ENCODE data around the gene C16orf89.
"Not testable (repeated sequence)": the region's sequence is repeated elsewhere in the genome, so short reads cannot be mapped to it uniquely, and the experiment has no call there.

C16orf89 gene

GRCh38 chr16:5059386-5060072, 6.2 kb downstream of the C16orf89 start:
- DNase-seq (ENCODE audit: low spot score), result no peak

DNA sequence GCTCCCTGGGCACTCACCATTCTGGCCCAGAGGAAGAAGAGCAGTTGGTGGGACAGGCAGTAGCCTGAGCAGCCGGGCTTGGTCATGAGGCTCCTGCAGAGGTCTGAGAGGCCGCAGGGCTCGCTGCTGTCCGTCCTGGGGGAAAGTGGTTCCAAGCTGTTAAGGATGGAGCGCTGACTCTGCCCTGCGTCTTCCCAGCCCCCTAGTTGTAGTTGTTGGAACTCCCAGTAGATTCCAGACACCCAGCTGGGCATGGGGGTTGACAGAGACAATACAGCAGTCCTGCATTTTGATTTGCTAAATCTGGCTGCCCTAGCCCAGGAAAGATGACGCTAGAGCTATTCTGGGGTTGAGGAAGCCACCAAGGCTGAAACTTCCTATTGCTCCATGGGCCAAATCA, 7.3 kb downstream of the C16orf89 start:
- no peak for DNase-seq (ENCODE audit: low spot score)

- peak; percentile 54 for DNase-seq (ENCODE audit: low spot score)
Observed at GRCh38 chr16:5056352-5056751, 9.4 kb downstream of the C16orf89 start.

DNA sequence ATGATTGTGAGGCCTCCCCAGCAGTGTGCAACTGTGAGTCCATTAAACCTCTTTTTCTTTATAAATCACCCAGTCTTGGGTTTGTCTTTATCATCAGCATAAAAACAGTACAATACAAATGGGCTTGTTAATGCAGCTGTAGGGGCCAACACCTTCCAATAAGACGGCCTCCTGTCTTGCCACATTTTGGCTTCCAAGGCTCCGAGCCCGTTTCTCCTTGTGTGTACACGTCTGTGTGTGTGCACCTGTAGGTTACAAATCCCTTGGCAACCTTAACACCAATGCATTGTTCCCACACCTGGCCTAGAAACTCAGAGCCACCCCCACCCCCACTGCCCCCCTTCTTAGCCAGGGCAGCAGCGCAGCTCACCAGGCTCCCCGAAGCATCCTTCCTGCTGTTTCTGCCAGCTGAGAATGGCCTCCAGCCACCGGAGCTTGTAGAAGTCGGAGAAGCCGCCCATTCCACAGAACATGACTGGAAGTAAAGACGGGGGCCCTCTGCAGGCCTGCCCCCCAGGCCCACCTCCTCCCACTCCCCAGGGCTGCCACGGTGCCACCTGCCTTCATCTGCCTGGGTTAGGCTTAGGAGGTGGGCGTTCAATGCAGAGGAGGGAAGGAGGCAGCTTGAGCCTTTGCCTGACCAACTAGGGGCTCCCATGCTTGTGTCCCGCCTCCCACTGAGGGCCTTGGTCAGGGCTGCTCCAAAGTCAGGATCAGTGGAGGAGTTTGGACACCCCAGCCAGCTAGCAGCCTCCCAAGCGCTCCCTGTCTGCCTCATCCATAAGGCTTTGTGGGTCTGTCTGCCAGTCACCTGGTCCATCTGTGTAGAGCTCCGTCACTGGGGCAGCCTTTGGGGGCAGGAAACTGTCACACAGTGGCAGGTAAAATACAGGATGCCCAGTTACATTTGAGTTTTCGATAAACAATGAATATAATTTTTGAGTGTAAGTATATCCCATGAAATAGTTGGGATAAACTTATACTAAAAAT, 10.6 kb downstream of the C16orf89 start:
- DNase-seq (ENCODE audit: low spot score), result no peak

- no peak for DNase-seq (ENCODE audit: low spot score)
Observed at GRCh38 chr16:5046914-5047313, 18.8 kb downstream of the C16orf89 start.

DNA sequence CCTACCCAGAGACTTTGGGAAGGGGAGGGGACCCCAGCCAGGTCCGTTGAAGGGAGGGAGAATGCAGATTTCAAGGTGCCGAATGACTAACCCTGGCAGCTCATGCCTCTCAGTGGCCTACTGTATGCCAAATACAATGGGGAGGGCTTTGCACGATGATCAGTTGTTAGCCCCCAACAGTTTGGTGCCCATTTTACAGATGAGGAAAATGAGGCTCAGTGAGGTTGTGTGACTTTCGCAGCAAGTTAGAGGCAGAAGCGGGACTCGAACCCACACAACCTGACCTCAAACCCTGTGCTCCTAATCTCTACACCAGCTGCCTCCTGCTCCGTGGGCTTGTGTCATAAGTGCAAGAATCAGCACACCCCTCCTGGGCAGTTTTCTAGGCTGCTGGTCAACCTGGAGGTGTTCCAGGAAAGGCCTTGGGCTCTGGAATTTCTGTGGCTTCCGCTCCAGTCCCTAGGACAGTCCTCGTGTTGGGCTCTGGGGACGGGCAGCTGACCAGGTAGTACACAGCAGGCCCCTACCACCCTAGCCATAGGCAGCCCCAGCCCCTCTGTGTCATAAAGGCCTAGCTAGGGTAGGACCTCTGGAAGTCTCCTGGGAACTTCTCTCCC, 20.1 kb downstream of the C16orf89 start:
- no peak for DNase-seq (ENCODE audit: low spot score)

- DNase-seq (ENCODE audit: low spot score), result not testable (repeated sequence)
Observed at GRCh38 chr16:5044581-5044980, 21.2 kb downstream of the C16orf89 start.

- no peak for DNase-seq (ENCODE audit: low spot score)
Observed at GRCh38 chr16:5044011-5044540, 21.7 kb downstream of the C16orf89 start.

- no peak for DNase-seq (ENCODE audit: low spot score)
Observed at GRCh38 chr16:5042574-5043171, 23.1 kb downstream of the C16orf89 start.

- DNase-seq (ENCODE audit: low spot score), result no peak
Observed at GRCh38 chr16:5041600-5042133, 24.1 kb downstream of the C16orf89 start.

DNA sequence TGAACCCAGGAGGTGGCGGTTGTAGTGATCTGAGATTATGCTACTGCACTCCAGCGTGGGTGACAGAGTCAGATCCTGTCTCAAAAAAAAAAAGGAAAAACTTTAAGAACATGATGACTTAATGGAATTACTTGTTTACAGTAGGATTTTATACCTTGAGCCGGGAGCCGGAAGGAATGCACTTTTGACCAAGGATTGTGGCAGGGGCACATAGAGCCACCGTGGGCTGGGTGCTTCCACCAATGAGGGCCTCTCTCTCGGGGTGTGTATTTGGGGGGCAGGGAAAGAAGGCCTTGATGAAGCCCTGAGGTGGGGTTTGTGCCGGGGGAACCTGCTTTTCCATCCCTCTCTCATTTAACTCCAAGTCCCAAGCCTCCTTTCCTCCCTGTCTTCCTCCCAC, 25.3 kb downstream of the C16orf89 start:
- DNase-seq (ENCODE audit: low spot score), result no peak

GRCh38 chr16:5036228-5037156, 29.3 kb downstream of the C16orf89 start:
- no peak for DNase-seq (ENCODE audit: low spot score)

DNA sequence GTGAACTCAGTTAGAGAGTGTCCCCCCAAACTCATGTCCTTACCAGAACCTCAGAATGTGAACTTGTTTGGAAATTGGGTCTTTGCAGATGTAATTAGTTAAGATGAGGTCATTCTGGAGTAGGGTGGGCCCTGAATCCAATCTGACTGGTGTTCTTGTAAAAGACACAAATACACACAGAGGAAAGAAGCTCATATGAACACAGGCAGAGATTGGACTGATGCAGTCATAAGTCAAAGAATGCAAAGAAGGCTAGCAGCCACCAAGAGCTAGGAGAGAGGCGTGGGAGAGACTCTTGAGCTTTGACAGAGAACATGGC, 29.9 kb downstream of the C16orf89 start:
- DNase-seq (ENCODE audit: low spot score), result no peak

GRCh38 chr16:5034167-5034523, 31.6 kb downstream of the C16orf89 start:
- DNase-seq (ENCODE audit: low spot score), result no peak

- DNase-seq (ENCODE audit: low spot score), result peak; percentile 70
Observed at GRCh38 chr16:5033256-5034166, 32.2 kb downstream of the C16orf89 start, which contains the start of gene NAGPA. Gene NAGPA, minus strand, starts transcription at chr16:5033935. Its CDS starts 21 bp downstream, at chr16:5033914.

DNA sequence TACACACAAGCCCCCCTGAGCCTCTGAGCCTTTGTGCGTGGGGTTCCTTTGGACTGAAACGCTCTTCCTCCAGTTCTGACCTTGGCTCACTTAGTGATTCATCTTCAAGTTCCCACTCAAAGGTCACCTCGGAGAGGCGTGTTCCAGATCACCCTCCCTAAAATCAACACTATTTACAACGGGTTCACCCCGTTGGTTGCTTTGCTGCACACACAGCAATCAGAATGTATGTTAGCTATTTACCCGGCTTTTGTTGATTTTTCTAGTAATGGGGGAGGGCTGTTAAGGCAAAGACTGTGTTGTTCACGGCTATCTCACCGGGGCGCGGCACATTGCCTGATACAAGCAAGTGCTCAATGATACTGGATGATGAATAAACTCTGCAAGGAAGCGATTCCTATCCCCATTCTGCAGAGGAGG, 33.0 kb downstream of the C16orf89 start:
- DNase-seq (ENCODE audit: low spot score), result no peak

GRCh38 chr16:5031601-5032000, 34.2 kb downstream of the C16orf89 start:
- no peak for DNase-seq (ENCODE audit: low spot score)

- no peak for DNase-seq (ENCODE audit: low spot score)
Observed at GRCh38 chr16:5030251-5030870, 35.4 kb downstream of the C16orf89 start.

GRCh38 chr16:5028950-5029475, 36.7 kb downstream of the C16orf89 start:
- no peak for DNase-seq (ENCODE audit: low spot score)
